Tibial nerve (tissue), 4 donors: ENCODE results near the gene PSMD12.

Experiments used
- EP300 ChIP-seq, 2 donors: sonication (generic); formaldehyde crosslinking; IDR thresholded peaks; one replicate each; pipeline ENCODE4 v1.6.1; 2017; ENCODE audit warnings: antibody characterized with exemption in 2 of 2, mild to moderate bottlenecking in 1 of 2
- POLR2A ChIP-seq, 2 donors: fragments of 450-650 bp; IDR thresholded peaks; one replicate each; pipeline ENCODE4 v1.6.1; 2017; ENCODE audit warnings: antibody characterized with exemption in 2 of 2, mild to moderate bottlenecking in 2 of 2, moderate library complexity in 2 of 2
- TF ChIP-seq, protein P1 (sequence below), 5 experiments: fragments of 200-600 bp in 3 of 5; fragments of 450-650 bp in 2 of 5; sonication (generic) in 3 of 5; IDR thresholded peaks; one replicate each; pipeline ENCODE4 v1.5.1; 2016 to 2019; ENCODE audit warnings: antibody characterized with exemption in 5 of 5, mild to moderate bottlenecking in 3 of 5, moderate library complexity in 2 of 5

- TF ChIP-seq, protein P1, sequence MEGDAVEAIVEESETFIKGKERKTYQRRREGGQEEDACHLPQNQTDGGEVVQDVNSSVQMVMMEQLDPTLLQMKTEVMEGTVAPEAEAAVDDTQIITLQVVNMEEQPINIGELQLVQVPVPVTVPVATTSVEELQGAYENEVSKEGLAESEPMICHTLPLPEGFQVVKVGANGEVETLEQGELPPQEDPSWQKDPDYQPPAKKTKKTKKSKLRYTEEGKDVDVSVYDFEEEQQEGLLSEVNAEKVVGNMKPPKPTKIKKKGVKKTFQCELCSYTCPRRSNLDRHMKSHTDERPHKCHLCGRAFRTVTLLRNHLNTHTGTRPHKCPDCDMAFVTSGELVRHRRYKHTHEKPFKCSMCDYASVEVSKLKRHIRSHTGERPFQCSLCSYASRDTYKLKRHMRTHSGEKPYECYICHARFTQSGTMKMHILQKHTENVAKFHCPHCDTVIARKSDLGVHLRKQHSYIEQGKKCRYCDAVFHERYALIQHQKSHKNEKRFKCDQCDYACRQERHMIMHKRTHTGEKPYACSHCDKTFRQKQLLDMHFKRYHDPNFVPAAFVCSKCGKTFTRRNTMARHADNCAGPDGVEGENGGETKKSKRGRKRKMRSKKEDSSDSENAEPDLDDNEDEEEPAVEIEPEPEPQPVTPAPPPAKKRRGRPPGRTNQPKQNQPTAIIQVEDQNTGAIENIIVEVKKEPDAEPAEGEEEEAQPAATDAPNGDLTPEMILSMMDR (IDR thresholded peaks at IDR 0.05), result no peak
- TF ChIP-seq POLR2A (IDR thresholded peaks at IDR 0.05), result no peak
- no peak for TF ChIP-seq EP300 (IDR thresholded peaks at IDR 0.05)
These were observed 49.6 kb downstream of the PSMD12 start for GRCh38 chr17:67316781-67317180.
